ENCODE data around the gene APEX2. TPM values are rescaled to one million over a fixed set of nuclear protein-coding genes. Genes with fewer than 3 reads are reported as not detected.

The APEX2 gene, protein sequence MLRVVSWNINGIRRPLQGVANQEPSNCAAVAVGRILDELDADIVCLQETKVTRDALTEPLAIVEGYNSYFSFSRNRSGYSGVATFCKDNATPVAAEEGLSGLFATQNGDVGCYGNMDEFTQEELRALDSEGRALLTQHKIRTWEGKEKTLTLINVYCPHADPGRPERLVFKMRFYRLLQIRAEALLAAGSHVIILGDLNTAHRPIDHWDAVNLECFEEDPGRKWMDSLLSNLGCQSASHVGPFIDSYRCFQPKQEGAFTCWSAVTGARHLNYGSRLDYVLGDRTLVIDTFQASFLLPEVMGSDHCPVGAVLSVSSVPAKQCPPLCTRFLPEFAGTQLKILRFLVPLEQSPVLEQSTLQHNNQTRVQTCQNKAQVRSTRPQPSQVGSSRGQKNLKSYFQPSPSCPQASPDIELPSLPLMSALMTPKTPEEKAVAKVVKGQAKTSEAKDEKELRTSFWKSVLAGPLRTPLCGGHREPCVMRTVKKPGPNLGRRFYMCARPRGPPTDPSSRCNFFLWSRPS
- total RNA-seq = 1 to 10 TPM; 1.0 to 9.5 (median 5.1) TPM

DNA sequence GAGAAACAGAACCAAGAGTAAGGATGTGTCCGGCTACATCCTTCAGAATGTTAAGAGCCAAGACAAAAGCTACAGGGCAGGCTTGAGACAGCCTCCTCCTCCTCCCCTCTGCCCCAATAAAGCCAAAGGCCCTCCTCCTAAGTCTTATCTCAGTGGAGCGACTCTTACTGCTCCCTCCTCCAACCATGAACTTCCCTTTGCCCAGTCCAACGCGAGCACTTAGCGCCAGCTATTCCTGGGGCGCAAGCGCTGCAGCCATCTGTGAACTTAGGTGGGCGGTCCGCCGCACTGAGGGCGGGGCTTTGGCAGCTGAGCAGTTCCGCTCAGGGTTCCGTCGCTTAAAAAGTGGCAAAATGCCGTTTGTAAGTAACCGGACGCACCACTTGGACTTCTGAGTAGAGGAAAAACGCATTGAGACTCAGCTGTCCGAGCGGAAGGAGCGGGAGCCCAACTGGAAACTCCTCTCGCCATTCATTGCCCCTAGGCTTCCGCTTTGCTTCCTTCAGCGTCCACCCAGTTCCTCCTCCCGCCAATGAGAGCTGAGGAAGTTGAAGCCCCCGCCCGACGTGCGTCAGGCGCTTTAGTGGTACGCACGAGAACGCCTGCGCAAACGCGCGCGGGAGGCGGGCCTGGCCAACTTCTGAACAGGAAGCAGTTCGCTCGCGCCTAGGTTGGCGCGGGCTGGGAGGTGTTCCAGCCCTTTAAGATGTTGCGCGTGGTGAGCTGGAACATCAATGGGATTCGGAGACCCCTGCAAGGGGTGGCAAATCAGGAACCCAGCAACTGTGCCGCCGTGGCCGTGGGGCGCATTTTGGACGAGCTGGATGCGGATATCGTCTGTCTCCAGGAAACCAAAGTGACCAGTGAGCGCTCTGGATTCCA, at the start of gene APEX2:
APEX2 (plus strand) TSS at position 647 of the 882 bp plus-strand sequence; CDS start at position 707, 60 bp downstream.
- no peaks in the 10 kb centered on the region for H3K4me1 ChIP-seq
- peak; percentile 86 to 89 for DNase-seq
- H3K9me3 ChIP-seq = no peaks in the 10 kb centered on the region
- no peaks in the 10 kb centered on the region for H3K36me3 ChIP-seq
- peak within 1 kb of the TSS; percentile 46 to 49 for H3K4me3 ChIP-seq
- peak within 1 kb of the TSS; percentile 80 to 85 for H3K27ac ChIP-seq
- no peaks in the 10 kb centered on the region for H3K27me3 ChIP-seq
- intact Hi-C loops (cut with DNase I; ENCODE audit: low total_unique reads) = no loop called here
- TF ChIP-seq, protein P1, sequence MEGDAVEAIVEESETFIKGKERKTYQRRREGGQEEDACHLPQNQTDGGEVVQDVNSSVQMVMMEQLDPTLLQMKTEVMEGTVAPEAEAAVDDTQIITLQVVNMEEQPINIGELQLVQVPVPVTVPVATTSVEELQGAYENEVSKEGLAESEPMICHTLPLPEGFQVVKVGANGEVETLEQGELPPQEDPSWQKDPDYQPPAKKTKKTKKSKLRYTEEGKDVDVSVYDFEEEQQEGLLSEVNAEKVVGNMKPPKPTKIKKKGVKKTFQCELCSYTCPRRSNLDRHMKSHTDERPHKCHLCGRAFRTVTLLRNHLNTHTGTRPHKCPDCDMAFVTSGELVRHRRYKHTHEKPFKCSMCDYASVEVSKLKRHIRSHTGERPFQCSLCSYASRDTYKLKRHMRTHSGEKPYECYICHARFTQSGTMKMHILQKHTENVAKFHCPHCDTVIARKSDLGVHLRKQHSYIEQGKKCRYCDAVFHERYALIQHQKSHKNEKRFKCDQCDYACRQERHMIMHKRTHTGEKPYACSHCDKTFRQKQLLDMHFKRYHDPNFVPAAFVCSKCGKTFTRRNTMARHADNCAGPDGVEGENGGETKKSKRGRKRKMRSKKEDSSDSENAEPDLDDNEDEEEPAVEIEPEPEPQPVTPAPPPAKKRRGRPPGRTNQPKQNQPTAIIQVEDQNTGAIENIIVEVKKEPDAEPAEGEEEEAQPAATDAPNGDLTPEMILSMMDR (IDR thresholded peaks at IDR 0.05) = no peak
- TF ChIP-seq POLR2A (IDR thresholded peaks at IDR 0.05) = peak; percentile 46 to 66

DNA sequence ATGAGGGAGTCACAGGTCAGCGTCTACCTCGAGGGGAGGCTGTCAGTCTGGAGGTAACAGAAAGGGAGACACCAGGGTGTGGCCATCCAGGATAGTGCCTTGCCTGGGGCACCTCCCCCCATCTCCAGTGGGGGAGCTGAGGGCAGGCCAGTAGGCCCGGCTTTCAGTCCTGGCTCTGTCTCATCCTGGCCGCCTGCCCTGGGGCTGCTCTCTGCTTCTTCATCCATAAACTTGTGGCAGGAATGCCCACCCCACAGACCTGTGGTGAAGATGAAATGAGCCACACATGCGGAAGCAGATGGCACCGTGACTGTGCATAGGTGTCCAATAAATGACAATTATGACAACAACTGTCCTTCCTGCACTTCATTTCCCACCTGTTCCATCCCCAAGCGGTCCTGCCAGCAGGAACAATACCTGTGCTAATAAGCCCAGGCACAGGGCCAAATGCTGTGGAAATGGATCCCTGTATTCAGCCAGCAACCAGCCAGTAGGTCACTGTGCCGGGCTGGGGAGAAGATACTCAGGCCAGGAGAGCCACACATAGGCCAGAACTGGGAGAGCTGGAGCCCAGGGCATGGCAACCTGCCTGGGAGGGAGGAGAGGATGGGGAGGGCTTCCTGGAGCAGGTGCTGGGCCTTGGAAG, 49.3 kb upstream of the APEX2 start:
- intact Hi-C loops (cut with DNase I; ENCODE audit: low total_unique reads) = no loop called here

DNA sequence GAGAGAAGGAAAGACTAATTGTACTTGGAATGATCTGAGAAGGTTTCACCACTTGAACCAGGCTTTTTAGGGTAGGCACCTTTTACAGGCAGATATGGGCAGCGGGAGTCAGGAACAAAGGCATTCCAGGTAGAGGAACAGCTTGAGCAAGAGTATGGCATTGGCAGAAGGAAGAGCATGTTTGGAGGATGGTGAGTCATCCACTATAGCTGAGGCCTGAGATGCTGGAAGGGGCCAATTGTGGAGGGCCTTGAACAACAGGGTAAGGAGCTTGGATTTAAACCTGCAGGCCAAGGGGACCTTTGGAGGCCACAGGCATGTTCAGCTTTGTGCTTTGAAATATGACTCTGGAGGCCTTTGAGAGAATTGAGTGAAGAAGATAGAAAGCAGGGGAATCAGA, 38.4 kb upstream of the APEX2 start:
- no peaks in the 10 kb centered on the region for H3K27me3 ChIP-seq
- no peak for DNase-seq
- no peaks in the 10 kb centered on the region for H3K4me1 ChIP-seq
- intact Hi-C loops (cut with DNase I; ENCODE audit: low total_unique reads) = no loop called here
- H3K4me3 ChIP-seq = no peak overlapping the region
- TF ChIP-seq, protein P1 (IDR thresholded peaks at IDR 0.05) = no peak
- no peak for TF ChIP-seq POLR2A (IDR thresholded peaks at IDR 0.05)
- no peaks in the 10 kb centered on the region for H3K36me3 ChIP-seq
- H3K9me3 ChIP-seq = no peaks in the 10 kb centered on the region
- H3K27ac ChIP-seq = no peak overlapping the region

More for the DNA sequence above, 49.3 kb upstream of the APEX2 start:
- Histone ChIP-seq H3K4me3 (no peak overlapping the region), H3K4me1 (no peaks in the 10 kb centered on the region), H3K36me3 (no peaks in the 10 kb centered on the region), H3K9me3 (no peaks in the 10 kb centered on the region), H3K27ac (no peak overlapping the region), H3K27me3 (no peaks in the 10 kb centered on the region)
- DNase-seq = no peak
- TF ChIP-seq POLR2A (IDR thresholded peaks at IDR 0.05) = no peak
- TF ChIP-seq, protein P1 (IDR thresholded peaks at IDR 0.05) = no peak

DNA sequence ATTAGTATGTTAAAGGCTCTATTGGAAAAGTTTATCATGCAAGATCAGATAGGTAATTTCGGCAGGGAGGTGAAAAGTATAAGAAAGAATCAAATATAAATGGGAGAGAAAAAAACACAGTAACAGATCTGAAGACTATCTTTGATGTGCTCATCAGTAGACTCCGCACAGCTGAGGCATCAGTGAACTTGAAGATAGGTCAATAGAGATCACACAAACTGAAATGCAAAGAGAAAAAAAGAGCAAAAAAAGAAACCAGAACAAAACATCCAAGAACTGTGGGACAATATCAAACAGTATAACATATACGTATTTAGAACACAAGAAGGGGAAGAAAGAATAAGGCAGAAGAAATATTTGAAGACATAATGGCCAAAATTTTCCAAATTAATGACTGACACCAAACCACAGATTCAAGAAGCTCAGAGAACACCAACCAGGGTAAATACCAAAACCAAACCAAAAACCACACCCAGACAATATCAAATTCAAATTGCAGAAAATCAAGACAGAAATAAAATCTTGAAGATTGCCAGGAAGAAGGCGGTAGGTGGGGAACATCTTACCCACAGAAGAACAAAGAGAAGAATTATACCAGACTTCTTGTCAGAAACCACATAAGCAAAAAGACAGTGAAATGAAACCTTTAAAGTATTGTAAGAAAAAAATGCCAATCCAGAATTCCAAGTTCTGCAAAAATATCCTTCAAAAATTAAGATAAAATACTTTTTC, 35.2 kb upstream of the APEX2 start:
- Histone ChIP-seq H3K9me3 (no peaks in the 10 kb centered on the region), H3K4me3 (no peak overlapping the region), H3K36me3 (no peaks in the 10 kb centered on the region), H3K27ac (no peak overlapping the region), H3K4me1 (no peaks in the 10 kb centered on the region), H3K27me3 (no peaks in the 10 kb centered on the region)
- TF ChIP-seq POLR2A (IDR thresholded peaks at IDR 0.05) = no peak
- TF ChIP-seq, protein P1 (IDR thresholded peaks at IDR 0.05) = no peak
- intact Hi-C loops (cut with DNase I; ENCODE audit: low total_unique reads) = no loop called here
- DNase-seq = no peak

Data from uterus (tissue), 4 donors.